ENCODE results near the gene ZNF407.

ZNF407 gene

GRCh38 chr18:74788657-74789056 is 191.0 kb downstream of the ZNF407 start:
- Histone ChIP-seq H3F3A (ENCODE audit: control insufficient read depth, insufficient read depth) (peaks cover 3% of the 10 kb centered on the region; the same call in 1 of the 2 replicates), H3K27me3 (ENCODE audit: control insufficient read depth, low read length) (no peaks in the 10 kb centered on the region), H3K27ac (ENCODE audit: low read depth, low read length) (no peak overlapping the region), H4K20me1 (ENCODE audit: control insufficient read depth, insufficient read depth, low read depth, low read length) (no peaks in the 10 kb centered on the region), H3K4me2 (ENCODE audit: low read length) (no peak overlapping the region), H3K9me3 (ENCODE audit: control insufficient read depth, insufficient read depth, low read length) (no peaks in the 10 kb centered on the region), H3K4me1 (ENCODE audit: control insufficient read depth, low read length) (peaks cover 20% of the 10 kb centered on the region), H3K9me2 (replicated peaks; ENCODE audit: control insufficient read depth, low read length) (no peaks in the 10 kb centered on the region), H3K4me3 (ENCODE audit: low read length) (no peak overlapping the region), H3K36me3 (ENCODE audit: control insufficient read depth, low read length) (peaks cover 4% of the 10 kb centered on the region; the same call in 1 of the 2 replicates), H3K79me2 (ENCODE audit: control insufficient read depth, low read length) (no peaks in the 10 kb centered on the region)
- no peak for TF ChIP-seq EZH2phosphoT487 (IDR thresholded peaks at IDR 0.05; ENCODE audit: borderline replicate concordance, low read length)

- Histone ChIP-seq H4K20me1 (ENCODE audit: control insufficient read depth, insufficient read depth, low read depth, low read length) (no peaks in the 10 kb centered on the region), H3K9me2 (replicated peaks; ENCODE audit: control insufficient read depth, low read length) (no peaks in the 10 kb centered on the region)
These were observed 191.4 kb downstream of the ZNF407 start for GRCh38 chr18:74789078-74789477.

GRCh38 chr18:74790451-74790850 is 192.8 kb downstream of the ZNF407 start:
- H3K4me1 ChIP-seq (ENCODE audit: control insufficient read depth, low read length) = peaks cover 38% of the 10 kb centered on the region
- H3K9me3 ChIP-seq (ENCODE audit: control insufficient read depth, insufficient read depth, low read length) = no peaks in the 10 kb centered on the region
- no peak overlapping the region for H3K4me3 ChIP-seq (ENCODE audit: low read length)
- no peaks in the 10 kb centered on the region for H3K27me3 ChIP-seq (ENCODE audit: control insufficient read depth, low read length)
- no peak overlapping the region for H3K27ac ChIP-seq (ENCODE audit: low read depth, low read length)
- no peak for TF ChIP-seq CTCF (IDR thresholded peaks at IDR 0.05; ENCODE audit: low read depth, low read length, poor library complexity, severe bottlenecking)
- no peak for TF ChIP-seq EZH2phosphoT487 (IDR thresholded peaks at IDR 0.05; ENCODE audit: borderline replicate concordance, low read length)
- H3K4me2 ChIP-seq (ENCODE audit: low read length) = 0 out of 2 replicates have a peak overlapping the region, but pooled peaks have one; percentile 8
- no peaks in the 10 kb centered on the region for H4K20me1 ChIP-seq (ENCODE audit: control insufficient read depth, insufficient read depth, low read depth, low read length)
- peaks cover 6% of the 10 kb centered on the region for H3K36me3 ChIP-seq (ENCODE audit: control insufficient read depth, low read length)
- no peaks in the 10 kb centered on the region for H3K79me2 ChIP-seq (ENCODE audit: control insufficient read depth, low read length)
- peaks cover 3% of the 10 kb centered on the region; the same call in 1 of the 2 replicates for H3F3A ChIP-seq (ENCODE audit: control insufficient read depth, insufficient read depth)
- H3K9me2 ChIP-seq (replicated peaks; ENCODE audit: control insufficient read depth, low read length) = no peaks in the 10 kb centered on the region

More at GRCh38 chr18:74789078-74789477, 191.4 kb downstream of the ZNF407 start:
- Histone ChIP-seq H3K4me1 (ENCODE audit: control insufficient read depth, low read length) (peaks cover 24% of the 10 kb centered on the region), H3K36me3 (ENCODE audit: control insufficient read depth, low read length) (peaks cover 4% of the 10 kb centered on the region; the same call in 1 of the 2 replicates), H3K27ac (ENCODE audit: low read depth, low read length) (no peak overlapping the region), H3K79me2 (ENCODE audit: control insufficient read depth, low read length) (no peaks in the 10 kb centered on the region), H3K9me3 (ENCODE audit: control insufficient read depth, insufficient read depth, low read length) (no peaks in the 10 kb centered on the region), H3K4me2 (ENCODE audit: low read length) (no peak overlapping the region), H3F3A (ENCODE audit: control insufficient read depth, insufficient read depth) (peaks cover 3% of the 10 kb centered on the region; the same call in 1 of the 2 replicates), H3K27me3 (ENCODE audit: control insufficient read depth, low read length) (no peaks in the 10 kb centered on the region), H3K4me3 (ENCODE audit: low read length) (no peak overlapping the region)
- TF ChIP-seq EZH2phosphoT487 (IDR thresholded peaks at IDR 0.05; ENCODE audit: borderline replicate concordance, low read length) (no peak), CTCF (IDR thresholded peaks at IDR 0.05; ENCODE audit: low read depth, low read length, poor library complexity, severe bottlenecking) (no peak)

GRCh38 chr18:74791501-74792194 is 194.0 kb downstream of the ZNF407 start:
- no peak overlapping the region for H3K4me2 ChIP-seq (ENCODE audit: low read length)
- no peaks in the 10 kb centered on the region for H3K27me3 ChIP-seq (ENCODE audit: control insufficient read depth, low read length)
- TF ChIP-seq EZH2phosphoT487 (IDR thresholded peaks at IDR 0.05; ENCODE audit: borderline replicate concordance, low read length) = no peak
- TF ChIP-seq CTCF (IDR thresholded peaks at IDR 0.05; ENCODE audit: low read depth, low read length, poor library complexity, severe bottlenecking) = no peak
- peaks cover 12% of the 10 kb centered on the region for H3F3A ChIP-seq (ENCODE audit: control insufficient read depth, insufficient read depth)
- H3K9me3 ChIP-seq (ENCODE audit: control insufficient read depth, insufficient read depth, low read length) = no peaks in the 10 kb centered on the region
- no peaks in the 10 kb centered on the region for H4K20me1 ChIP-seq (ENCODE audit: control insufficient read depth, insufficient read depth, low read depth, low read length)
- H3K4me3 ChIP-seq (ENCODE audit: low read length) = no peak overlapping the region
- H3K79me2 ChIP-seq (ENCODE audit: control insufficient read depth, low read length) = no peaks in the 10 kb centered on the region
- no peak overlapping the region for H3K27ac ChIP-seq (ENCODE audit: low read depth, low read length)
- no peaks in the 10 kb centered on the region for H3K9me2 ChIP-seq (replicated peaks; ENCODE audit: control insufficient read depth, low read length)
- H3K36me3 ChIP-seq (ENCODE audit: control insufficient read depth, low read length) = peaks cover 7% of the 10 kb centered on the region
- H3K4me1 ChIP-seq (ENCODE audit: control insufficient read depth, low read length) = peaks cover 50% of the 10 kb centered on the region
